ENCODE measurements around the gene VASH2. TPM values are rescaled to one million over a fixed set of nuclear protein-coding genes. Genes with fewer than 3 reads are reported as not detected.
A peak's percentile ranks its signal among the peaks of the same experiment; 100 is the strongest.
"Not testable (repeated sequence)": the region's sequence is repeated elsewhere in the genome, so short reads cannot be mapped to it uniquely, and the experiment has no call there.

The VASH2 gene
- total RNA-seq, 2 donors from 2014 or later: 0.59 to 0.76 TPM

DNA sequence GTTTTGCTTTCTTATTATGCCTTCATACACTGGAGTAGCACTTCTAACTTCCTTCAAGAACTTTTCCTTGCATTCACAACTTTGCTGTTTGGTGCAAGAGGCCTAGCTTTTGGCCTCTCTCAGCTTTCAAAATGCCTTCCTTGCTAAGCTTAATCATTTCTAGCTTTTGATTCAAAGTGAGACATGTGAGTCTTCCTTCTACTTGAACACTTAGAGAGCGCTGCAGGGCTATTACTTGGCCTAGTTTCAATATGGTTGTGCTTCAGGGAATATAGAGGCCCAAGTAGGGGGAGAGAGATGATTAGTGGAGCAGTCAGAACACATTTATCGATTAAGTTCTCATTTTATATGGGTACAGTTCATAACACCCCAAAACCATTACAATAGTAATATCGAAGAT, 52.9 kb downstream of the VASH2 start:
- ATAC-seq (no peak), DNase-seq (no peak)
- intact Hi-C loops (cut with DNase I, micrococcal nuclease): no loop called here

DNA sequence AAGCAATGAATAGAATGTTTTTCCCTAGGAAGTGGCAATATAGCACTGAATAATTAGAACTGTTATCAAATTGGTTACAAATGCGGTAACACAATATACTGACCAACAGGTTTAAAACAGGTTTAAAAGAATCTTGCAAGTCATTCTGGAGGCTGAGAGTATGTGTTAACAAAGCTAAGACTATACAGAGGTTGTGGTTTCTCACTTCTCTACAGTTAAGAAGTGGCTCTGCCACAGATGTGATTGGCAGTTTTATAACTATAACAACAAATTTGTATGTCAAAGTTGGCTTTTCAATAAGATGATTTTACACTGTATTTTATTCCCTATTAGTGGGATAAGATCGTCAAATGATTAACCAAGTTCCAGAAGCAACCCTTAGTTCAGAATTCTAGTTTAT, 58.2 kb downstream of the VASH2 start:
- ATAC-seq (no peak), DNase-seq (no peak)
- intact Hi-C loops (cut with DNase I, micrococcal nuclease): no loop called here

DNA sequence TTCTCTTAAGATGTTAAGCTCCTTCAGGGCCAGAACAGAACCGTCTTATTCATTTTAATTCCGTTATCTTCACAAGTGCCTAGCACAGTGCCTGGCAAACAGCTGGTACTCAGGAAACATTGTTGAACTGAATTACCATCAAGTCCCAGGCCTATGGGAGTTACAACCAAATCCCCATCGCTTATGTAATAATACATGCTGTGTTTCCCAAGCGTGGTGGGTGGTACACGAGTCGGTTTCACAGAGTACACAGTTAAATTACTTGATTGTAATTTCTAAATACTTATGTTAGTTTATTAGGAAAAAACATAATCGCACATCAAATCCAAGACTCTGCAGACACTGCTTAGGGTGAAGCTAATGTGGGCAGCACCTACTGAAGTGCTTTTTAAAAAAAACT, 64.3 kb downstream of the VASH2 start:
- DNase-seq: no peak
- intact Hi-C loops (cut with DNase I, micrococcal nuclease): no loop called here
- no peak for ATAC-seq

DNA sequence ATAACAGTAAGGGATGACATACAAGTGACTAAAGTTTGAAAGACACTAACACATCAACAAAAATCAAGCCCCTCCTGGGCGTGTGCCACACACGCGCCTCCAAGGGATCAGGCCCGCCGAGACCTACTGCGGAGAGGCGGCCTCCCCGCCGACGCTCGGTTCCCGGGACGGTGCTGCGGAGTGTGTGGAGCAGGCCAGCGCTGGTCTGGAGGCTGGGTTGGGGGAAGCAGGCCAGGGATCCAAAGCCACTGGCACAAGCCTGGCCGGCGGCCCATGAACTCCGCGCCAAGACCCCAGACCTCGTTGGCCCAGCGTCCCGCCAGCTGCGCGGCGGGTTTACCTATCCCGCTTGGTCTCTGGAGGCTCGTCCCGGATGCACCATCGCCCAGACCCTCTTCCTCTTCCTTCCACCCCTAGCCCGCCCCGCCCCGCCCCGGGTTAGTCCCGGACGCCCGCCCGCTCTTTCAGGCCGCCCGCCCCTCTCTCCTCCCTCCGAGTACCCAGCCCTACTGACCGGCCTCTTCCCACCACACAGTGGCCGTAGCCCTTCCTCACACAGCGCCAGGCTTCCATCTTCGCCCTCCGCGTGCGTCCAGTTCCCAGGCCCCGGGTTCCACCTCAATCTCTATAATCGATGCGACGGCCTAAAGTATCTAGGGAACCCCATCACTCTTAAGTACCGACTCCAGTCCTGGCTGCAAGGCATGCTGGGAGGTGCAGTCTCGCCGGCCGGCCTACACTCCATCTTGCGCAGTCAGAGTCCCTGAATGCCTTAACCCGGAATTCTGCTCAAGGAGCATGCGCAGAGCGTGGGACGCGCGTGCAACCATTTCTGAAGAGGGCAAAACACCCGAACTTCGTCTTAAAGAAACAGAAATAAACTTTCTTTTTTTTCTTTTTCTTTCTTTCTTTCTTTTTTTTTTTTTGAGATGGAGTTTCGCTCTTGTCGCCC, 65.0 kb downstream of the VASH2 start, which contains the start of gene ANGEL2:
Gene ANGEL2 (minus strand): TSS at position 769 of the 952 bp plus-strand sequence. CDS start 196 bp downstream, at position 573.
- DNase-seq (peak; percentile 96 to 97), ATAC-seq (peak; percentile 96)
- intact Hi-C loops (cut with DNase I, micrococcal nuclease): no loop called here

DNA sequence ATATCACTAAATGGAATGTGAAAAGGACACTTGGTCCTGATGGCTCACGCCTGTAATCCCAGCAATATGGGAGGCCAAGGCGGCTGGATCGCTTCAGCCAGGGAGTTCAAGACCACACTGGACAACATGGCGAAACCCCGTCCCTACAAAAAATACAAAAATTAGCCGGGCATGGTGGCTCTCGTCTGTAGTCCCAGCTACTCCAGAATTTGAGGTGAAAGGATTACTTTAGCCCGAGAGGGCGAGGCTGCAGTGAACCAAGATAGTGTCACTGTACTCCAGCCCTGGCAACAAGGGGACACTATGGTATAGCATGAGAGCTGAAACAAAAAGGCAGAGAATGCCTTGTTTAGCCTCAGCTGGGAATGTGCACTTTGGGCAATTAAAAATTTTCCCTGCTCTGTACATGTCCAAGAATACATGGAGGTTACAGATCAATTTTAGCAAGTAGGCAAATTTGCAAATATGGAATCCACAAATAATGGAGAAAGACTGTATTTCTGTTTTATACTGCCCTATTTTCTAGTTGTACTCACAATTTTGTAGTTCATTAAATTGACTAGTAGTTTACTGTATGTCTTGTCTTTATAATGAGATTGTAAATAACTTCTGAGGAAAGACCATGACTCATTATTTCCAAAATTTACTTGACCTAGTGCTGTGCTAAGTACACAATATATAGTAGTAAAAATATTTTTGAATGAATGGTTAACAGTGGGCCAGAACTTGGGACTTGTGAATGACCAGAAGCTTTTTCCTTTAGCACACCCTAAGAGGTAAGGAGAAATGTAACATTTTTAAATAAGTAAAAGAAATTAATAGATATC, 67.3 kb downstream of the VASH2 start:
- ATAC-seq (no peak), DNase-seq (no peak)
- intact Hi-C loops (cut with DNase I, micrococcal nuclease): no loop called here

DNA sequence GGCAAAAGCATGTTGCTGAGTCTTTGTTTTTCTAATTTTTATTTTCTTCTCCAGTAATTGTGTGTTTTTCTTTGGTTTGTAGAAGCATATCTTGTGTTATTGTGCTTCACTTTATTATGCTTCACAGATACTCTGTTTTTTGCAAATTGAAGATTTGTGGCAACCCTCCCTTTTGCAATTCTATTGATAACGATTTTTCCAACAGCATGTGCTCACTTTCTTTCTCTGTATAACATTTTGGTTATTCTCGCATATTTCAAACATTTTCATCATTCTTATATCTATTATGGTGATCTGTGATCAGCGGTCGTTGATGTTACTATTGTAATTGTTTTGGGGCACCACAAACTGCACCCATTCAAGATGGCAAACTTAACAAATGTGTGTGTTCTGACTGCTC, 69.1 kb downstream of the VASH2 start:
- DNase-seq (no peak), ATAC-seq (no peak)
- intact Hi-C loops (cut with DNase I, micrococcal nuclease): no loop called here

DNA sequence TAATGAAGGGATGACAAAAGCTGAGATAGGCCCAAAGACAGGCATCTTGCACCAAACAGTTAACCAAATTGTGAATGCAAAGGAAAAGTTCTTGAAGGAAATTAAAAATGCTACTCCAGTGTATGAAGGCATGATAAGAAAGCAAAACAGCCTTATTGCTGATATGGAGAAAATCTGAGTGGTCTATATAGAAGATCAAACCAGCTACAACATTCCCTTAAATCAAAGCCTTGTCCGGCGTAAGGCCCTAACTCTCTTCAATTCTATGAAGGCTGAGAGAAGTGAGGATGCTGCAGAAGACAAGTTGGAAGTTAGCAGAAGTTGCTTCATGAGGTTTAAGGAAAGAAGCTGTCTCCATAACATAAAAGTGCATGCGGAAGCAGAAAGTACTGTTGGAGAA, 69.7 kb downstream of the VASH2 start:
- DNase-seq: no peak
- intact Hi-C loops (cut with DNase I, micrococcal nuclease): no loop called here
- no peak for ATAC-seq

DNA sequence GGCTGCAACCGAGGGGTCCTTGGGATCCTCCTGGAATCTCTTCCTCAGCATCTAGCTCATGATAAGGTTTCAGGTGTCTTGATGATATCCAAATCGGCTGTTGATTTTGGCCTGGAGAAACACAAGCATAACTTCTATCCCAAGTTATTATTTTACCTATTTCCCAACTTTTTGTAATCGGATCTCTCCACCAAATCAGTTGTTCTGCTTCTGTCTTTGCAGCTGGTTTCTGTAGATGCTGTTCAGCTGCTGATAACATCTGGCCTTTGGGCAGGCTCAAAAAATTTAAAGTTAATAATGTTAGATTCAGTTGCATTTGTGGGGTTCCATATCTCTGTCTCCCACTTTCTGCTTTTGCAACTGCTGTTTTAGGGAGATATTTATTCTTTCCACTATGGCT, 76.7 kb downstream of the VASH2 start:
- DNase-seq; ATAC-seq; intact Hi-C loops (cut with DNase I, micrococcal nuclease): not testable (repeated sequence)

DNA sequence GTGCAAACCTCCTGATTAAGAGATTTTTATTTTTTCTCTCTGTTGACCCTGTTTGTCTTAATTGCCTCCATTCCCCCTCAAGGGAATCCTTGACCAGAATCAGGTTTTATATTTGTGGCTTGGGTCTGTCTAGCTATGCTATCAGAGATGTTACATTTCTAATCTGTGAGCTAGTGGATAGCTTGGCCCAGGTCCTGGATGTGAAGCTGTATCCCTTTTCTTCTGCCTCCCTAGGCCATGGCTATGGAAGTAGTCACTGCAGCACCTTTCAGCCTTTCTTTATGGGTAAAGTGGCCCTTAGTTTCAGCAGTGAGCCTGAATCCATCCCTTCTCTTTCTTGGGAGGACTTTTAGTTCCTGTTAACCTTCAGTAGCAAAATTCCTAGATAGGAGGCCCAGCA, 82.3 kb downstream of the VASH2 start:
- DNase-seq: no peak
- ATAC-seq: no peak
- intact Hi-C loops (cut with DNase I, micrococcal nuclease): no loop called here

DNA sequence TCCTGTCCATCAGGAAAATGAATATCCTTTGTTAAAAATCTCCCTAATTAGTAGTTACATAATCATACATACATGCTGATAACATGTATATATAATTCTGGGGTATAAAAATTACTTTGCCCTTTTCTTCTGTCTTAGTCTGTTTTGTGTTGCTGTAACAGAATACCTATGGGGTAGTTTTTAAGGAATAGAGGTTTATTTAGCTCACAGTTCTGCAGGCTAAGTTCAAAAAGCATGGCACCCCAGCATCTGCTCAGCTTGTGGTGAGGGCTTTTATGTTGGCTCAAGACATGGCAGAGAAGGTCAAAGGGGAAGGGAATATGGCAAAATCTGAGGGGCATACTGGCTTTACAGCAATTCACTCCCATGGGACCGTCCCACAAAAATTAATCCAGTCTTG, 84.4 kb downstream of the VASH2 start:
- intact Hi-C loops (cut with DNase I, micrococcal nuclease): no loop called here
- ATAC-seq (no peak), DNase-seq (no peak)

DNA sequence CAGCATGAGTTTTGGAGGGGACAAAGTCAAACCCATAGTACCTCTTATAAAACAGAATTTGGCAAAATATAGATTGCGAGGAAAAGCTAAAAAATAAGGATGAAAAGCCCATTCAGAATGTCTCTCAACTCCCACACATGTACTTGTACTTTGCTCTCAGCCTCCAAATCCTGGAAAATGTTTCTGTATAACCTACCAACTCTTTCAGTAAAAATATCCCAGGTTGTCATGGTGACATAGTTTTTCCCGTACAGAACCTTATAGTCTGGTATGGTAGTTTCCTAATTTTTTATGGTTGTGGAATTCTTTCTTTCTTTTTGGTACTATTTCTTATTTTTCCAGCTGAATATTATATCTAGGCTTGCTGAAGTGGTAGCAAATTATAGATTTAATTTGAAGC, 85.2 kb downstream of the VASH2 start:
- intact Hi-C loops (cut with DNase I, micrococcal nuclease): no loop called here
- ATAC-seq (no peak), DNase-seq (no peak)

Other genes starting within 250 kb of the VASH2 start
- 10 to 100 TPM; 17.9 to 21.9 TPM for gene NSL1, start 158.8 kb upstream of the VASH2 start, total RNA-seq
- 10 to 100 TPM; 10.3 to 10.4 TPM for gene TATDN3, start 158.6 kb upstream of the VASH2 start, total RNA-seq
- not detected for gene SPATA45, start 102.9 kb upstream of the VASH2 start, total RNA-seq
- gene FLVCR1, start 92.3 kb upstream of the VASH2 start, total RNA-seq: 10 to 100 TPM; 10.9 to 14.2 TPM
- gene ANGEL2, start 65.3 kb downstream of the VASH2 start, total RNA-seq: 10 to 100 TPM; 22.3 to 24.4 TPM
- 10 to 100 TPM in 1 of 2 donors, 1 to 10 TPM in 1; 9.4 to 11.2 TPM for gene RPS6KC1, start 100.7 kb downstream of the VASH2 start, total RNA-seq